DMS114 treated with DMSO at 0.1 percent for 48 hours (cell line): ENCODE results near the gene LONRF3.
A peak's percentile ranks its signal among the peaks of the same experiment; 100 is the strongest.

ENCODE experiments used
- DNase-seq: peaks from one replicate; lab custom pipeline; 2025; ENCODE audit not compliant: unreplicated experiment; lab: John Stamatoyannopoulos, UW

LONRF3 gene

GRCh38 chrX:119030990-119031389, 56.6 kb downstream of the LONRF3 start:
- no peak for DNase-seq

GRCh38 chrX:119036107-119037029, 62.0 kb downstream of the LONRF3 start:
- DNase-seq, result no peak

DNA sequence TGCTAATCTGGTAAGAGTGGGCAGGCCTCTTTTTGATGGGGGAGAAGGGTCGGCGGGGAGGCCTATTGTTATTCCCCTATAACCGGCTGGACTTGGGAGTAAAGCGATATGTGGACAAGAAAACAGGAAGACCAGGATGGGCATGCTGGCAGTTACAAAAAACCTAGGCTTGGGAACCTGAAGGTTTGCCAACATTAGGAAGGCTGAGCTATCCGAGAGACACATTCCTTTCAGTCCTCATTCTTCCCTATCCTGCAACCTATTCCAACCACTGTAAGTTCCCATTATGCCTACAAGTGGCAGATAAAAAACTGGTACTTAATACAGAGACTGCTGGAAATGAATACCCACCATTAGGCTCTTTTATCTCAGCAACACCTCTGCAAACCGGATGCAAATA, 66.0 kb downstream of the LONRF3 start:
- no peak for DNase-seq

- no peak for DNase-seq
Observed at GRCh38 chrX:119041175-119041574, 66.8 kb downstream of the LONRF3 start.

- DNase-seq, result no peak
Observed at GRCh38 chrX:119042040-119042439, 67.6 kb downstream of the LONRF3 start.

DNA sequence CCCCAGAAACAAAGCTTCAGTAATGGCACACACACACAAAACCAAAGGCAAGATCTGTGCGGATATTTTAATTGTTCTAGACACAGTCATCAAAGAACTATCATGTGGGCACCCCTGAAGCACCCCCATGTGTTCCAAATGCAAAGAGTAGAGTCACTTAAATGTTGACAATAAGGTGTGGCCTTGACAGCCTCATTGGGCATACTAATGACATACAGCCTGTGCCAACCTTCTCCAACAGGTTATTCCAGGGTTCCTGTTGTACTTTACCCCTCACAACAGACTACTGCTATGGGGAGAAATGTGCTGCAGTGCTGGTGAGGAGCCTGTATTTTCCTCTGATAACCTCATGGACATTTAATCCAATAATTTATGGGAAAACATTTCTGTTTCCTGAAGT, 68.6 kb downstream of the LONRF3 start:
- DNase-seq, result no peak

DNA sequence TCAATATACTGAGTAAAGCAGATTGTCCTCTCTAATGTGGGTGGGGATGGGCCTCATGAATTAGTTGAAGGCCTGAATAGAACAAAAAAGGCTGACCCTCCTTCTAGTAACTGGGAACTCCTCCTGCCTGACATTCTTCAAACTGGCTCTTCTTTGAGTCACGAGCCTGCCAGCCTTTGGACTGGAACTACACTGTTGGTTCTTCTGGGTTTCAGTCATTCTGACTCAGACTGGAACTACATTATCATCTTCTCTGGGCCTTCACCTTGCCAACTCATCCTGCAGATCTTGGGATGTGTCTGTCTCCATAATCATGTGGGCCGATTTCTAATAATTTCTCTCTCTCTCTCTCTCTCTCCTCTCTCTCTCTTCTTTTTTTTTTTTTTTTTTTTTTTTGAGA, 71.5 kb downstream of the LONRF3 start:
- no peak for DNase-seq

- no peak for DNase-seq
Observed at GRCh38 chrX:119055687-119056086, 81.3 kb downstream of the LONRF3 start.

DNA sequence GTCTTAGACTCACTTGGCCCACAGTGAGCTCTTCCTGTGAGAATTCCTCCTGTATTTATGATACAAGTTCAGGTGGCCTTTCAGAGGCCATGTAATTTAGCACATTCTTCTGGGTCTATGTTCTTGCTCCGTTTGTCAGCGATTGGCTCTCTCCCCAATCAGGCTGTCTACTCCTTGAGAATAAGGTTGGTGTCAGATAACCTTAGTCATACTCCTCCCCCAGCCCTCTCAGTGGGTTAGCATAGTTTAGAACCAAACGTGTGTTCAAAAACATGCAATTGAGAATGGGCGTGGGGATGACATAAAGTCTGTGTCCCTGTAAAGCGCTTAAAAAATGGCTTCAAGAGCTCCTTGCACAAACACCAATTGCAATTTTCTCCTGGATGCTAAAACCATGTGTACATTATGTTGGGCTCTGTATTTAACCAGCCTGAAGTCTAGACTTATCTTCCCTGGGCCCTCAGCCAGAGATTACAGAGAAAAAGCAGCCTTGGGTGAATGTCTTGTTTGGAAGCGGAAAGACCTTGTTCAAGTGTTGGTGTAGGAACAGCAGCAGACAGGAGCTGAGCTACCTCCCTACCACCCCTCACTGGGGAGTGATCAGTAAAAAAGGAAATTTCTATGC, 88.4 kb downstream of the LONRF3 start:
- DNase-seq, result no peak

DNA sequence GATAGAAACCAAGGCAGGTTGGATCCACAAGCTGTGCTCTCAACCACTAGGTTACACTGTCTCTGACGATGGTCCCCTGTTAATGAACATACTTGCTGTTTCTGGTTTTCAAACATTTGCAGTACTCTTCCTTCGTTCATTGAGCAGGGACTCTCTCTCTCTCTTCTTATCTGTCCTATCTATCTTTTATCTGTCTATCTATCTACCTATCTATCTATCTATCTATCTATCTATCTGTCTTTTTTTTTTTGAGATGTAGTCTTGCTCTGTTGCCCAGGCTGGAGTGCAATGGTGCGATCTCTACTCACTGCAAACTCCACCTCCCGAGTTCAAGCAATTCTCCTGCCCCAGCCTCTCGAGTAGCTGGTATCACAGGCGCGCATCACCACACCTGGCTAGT, 89.0 kb downstream of the LONRF3 start:
- no peak for DNase-seq

- DNase-seq, result peak; percentile 2
Observed at GRCh38 chrX:119067023-119067739, 92.8 kb downstream of the LONRF3 start.
